HG03442 (cell line): ENCODE measurements around the gene ROBO3.

Experiments used
- ATAC-seq: cut with Tn5 transposase; IDR thresholded peaks from one replicate; pipeline ENCODE4 v1.9.1; 2021; ENCODE audit warnings: mild to moderate bottlenecking, moderate library complexity; ENCODE audit not compliant: unreplicated experiment

ROBO3 gene

DNA sequence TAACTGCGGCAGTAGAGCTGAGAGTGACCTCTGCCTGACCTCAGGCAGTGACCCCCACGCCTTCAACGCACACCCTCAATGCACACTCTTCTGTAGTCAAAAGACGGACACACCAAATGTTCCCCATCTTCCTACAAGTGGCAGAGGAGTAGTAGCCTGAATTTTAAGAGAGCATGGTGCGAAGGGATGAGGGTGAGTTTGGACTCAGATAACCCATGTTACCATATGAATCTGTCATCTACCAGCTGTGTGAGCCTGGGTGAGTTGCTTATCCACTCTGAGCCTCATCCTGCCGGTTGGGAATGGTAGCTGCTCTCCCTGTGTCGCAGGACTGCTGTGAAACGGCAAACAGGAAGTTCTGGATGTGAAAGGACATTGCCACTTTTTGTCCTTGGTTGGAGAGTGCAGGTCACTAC, 20.6 kb upstream of the ROBO3 start:
- ATAC-seq: no peak

DNA sequence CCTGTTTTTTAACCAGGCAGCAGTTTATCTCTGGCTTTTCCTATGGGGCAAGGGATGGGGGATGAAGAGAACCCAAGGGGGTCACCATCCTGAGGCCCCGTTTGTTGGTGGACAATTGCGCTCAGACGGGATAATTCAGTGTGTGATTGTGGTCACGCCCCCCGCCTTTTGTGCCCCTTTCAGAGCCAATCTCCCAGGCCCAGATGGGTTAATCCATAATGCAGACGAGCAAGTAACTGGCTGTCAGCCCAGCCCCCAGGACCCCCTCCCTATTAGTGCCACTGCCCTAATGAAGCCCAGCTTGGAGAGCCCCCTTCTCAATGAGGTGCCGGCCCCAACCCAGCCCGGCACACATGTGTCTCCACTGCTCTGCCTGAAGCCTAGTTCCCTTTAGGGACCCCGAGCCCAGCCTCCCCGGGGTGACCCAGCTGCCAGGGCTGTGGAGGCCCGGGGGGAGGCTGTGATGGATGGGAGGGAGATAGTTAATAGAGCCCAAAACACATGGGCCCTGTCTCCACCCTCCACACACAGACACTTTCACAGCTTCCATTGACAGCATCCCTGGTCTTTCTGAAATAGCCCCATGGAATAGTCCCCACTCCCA, 19.1 kb upstream of the ROBO3 start:
- no peak for ATAC-seq

DNA sequence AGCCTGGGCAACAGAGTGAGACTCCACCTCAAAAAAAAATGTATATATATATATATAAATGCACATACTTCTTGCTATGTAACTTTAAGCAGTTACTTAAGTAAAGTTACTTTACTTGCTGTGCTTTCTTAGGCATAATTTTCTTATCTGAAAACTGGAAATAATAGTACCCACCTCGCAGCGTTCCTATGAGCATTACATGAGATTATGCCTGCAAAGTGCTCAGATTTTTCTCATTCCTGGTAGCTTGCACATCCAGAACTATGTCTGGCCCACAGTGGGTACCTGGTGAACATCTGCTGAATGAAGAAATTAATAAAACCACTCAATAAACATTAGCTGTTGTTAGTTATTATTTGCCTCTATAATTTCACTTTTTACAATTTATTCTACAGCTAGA, 6.1 kb upstream of the ROBO3 start:
- no peak for ATAC-seq

DNA sequence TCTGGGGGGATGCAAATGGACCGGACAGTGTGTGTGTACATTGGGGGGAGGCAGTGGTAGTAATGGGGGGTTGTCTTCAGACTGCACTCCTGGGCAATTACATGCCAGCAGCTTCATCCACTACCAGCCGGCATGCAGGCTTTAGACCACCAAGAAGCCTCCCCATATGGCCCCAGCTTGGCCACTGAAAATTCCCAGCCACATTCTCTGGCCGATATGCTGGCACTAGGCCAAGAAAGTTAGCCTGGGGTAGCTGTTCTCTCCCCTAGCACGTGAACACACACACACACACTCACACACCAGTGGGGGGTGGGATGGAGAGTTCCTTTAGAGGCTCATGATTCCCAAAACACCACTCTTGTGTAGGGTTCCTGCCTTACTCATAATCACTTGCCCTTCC, 3.6 kb upstream of the ROBO3 start:
- no peak for ATAC-seq

DNA sequence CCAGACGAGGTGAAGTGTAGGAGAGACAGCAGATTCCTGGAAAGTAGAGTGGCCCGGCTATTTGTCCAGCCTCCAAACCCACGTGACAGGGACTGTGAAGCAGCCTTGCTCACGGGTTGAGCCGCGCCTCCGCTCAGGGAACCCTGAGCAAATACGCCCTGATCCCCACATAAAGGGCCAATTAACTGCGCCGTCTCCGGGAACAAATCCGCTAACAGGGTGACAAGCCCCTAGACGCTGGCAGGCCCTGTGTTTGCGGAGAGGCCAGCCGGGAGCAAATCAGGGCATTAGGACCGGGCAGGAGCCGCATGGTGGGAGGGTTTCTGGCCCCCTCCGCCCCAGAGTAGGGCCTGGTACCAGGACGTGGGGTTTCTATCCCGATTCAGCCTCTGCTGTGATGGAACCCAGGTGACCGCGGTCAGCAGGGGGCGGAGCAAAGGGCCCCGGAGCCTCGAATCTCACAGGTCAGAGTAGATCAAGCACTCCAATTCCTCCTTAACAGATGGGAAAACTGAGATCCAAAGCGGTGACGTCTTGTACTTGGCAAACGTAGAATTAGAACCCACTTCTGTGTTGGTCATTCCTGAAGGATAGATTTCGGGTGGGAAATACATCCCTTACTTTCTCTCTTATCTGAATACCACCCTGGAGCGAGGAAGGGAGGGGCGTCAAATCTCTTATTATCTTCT, 2.0 kb upstream of the ROBO3 start:
- no peak for ATAC-seq

DNA sequence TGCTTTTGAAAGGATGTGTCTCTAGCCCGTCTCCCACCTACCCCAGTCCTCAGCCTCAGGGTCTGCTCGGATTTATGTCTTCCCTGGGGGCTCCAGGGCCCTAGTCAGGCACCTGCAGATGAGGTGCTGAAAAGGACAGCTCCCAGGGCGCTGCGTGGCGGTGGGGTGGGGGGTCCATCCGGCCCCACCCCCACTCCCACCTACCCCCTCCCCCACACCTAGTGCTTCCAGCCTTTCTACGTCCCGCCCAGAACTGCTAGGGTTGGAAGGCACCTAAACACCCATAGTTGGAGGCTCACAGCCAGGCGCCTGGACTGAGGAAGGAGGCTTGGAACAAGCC, 1.4 kb upstream of the ROBO3 start:
- no peak for ATAC-seq

DNA sequence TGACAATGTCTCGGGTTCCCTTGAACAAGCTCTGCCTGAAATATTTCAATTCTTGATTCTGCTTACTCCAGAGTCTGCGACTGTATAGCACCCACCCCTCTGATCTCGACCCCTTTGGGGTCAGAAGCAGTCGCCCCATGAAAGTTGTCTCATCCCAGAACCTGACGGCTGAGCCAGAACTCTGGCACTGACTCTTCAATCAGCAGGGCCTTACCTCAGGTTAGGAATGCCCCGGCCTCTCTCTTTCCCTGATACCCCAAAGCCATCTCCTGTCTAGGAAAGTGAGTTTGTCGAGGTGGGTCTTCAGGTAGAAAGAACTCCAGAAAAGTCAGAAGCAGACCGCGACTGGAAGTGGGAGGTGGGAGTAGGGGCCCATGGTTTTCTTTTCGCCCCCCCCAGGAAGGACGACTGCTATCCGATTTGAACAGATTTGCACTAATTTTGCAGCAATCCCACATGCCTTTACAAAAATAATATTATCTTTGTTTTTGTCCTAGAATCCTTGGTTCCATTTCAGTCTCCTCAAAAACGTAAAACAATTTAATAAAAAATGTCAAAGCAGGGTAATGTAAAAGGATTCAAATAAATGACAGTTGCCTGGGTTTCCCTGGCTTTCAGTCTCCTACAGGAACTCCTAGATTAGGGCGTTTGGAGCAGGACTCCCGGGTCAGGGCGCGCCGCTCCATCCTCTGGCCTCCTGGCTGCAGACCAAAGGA, 898 bp upstream of the ROBO3 start:
- no peak for ATAC-seq

DNA sequence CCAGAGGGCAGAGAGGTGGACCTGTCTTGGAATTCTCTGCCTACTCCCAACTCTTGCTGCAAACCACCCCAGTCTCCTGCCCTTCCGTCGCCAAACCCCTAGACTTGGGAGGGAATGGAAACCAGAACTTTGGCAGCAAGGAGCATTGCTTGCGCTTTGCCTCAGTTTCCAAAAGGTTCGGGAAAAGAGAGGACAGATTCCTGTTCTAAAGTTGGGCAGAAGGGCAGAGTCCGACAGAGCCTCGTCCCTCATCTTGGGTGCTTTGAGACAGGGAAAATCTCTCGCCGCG, 396 bp upstream of the ROBO3 start:
- no peak for ATAC-seq

DNA sequence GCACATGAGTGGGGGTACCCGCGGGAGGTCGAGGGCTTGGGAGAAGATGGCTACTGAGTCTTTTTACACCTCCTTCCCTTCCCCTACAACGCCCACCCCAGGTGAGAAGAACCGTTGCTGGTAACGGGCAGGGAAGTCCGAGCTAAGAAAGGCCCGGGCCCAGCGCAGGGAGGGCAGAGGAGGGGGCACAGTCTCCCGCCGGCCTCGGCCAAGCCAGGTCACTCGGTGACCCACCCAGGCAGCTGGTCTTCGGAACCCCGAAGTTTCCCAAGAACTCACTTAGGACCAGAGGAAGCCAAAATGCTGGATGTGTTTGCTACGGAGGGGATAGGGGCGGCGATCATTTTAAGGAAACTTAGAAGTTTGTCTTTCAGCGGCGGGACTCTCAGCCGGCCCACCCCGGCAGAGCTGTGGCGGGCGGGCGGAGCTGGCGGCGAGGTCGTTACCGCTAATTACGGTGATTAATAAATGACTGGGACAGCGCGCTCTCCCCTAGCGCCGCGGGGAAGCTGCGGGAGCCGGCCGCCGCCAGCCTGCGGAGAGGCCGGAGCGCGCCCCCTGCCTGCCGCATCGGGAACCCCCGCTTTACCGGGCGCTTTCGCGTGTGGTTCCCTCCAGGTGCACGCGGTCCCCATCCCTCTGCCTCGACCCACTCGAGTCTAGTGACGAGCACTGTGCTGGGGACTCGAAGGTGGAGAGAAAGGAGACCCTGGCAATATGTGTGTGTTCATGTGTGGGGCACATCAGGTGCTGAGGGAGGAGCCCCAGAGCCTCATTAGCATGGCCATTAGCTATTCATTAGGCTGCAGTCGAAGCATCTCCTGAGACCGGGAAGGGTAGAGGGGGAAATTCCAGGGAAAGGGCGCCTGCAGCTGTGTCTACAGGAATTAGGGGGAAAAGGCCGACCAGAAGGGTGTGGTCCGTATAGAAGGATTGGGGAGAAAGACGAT, 945 bp downstream of the ROBO3 start:
- ATAC-seq: no peak

DNA sequence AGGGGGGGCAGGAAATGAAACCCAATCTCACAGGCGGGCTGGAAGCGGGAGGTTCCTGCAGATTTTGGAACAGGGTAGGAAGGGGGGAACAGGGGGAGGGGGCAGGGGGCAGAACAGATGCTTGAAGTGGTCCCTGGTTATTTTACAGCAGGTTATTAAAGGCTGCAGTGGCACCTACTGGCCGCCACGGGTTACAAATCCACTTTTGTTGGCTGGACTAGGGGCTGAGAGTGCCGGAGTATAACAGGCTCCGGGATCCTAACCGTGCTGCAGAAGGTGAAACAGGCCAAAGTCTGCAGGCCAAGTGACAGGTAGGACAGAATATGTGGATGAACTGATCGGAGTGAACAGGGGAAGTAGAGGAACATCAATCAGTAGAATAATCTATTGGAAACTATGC, 2.5 kb downstream of the ROBO3 start:
- no peak for ATAC-seq

DNA sequence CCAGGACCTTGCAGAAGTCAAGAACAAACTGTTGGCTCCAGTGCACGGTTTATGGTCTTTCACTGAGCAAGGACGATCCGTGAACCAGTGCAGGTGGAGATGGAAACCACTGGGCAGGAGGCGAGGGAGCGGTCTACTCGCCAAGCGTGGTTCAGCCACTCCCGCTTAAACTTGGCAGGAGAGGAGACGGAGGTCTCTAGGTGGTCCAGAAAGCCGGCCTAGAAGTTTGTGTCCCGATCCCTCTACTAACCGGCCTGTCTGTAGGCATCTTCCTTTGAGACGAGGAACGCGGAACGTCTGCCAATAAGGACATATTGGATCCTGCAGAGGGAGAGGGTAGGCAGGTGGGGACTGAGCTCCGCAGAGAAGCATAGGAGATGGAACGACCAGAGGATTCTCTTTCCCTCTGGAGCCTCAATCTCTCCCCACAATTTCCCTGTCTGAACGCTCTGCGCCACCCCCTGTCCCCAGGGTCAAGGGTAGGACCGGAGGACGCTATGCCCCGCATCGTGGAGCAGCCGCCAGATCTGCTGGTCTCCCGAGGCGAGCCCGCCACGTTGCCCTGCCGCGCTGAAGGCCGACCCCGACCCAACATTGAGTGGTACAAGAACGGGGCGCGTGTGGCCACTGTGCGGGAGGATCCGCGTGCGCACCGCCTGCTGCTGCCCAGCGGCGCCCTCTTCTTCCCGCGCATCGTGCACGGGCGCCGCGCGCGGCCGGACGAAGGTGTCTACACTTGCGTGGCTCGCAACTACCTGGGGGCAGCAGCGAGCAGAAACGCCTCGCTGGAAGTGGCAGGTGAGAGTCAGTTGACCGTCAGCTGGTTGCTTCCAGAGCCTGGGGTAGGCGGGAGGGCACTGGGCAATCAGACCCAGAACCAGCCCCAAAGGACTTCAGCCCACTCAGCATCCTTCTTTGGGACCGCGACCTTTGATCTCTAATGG, 3.4 kb downstream of the ROBO3 start:
- no peak for ATAC-seq

DNA sequence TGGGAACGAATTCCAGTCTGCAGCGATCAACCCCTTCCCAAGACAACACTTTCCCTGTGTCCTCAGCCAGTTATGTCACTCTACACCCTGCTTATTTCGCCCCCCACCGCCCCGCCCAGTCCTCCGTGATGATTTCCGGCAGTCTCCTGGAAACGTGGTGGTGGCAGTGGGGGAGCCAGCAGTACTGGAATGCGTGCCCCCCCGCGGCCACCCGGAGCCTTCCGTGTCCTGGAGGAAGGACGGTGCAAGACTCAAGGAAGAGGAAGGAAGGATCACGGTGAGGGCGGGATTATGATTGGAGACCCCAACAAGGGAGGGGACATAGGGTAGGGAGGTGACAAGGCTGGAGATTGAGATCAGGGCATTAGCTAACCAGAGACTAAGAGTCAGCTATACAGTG, 4.1 kb downstream of the ROBO3 start:
- ATAC-seq: no peak

DNA sequence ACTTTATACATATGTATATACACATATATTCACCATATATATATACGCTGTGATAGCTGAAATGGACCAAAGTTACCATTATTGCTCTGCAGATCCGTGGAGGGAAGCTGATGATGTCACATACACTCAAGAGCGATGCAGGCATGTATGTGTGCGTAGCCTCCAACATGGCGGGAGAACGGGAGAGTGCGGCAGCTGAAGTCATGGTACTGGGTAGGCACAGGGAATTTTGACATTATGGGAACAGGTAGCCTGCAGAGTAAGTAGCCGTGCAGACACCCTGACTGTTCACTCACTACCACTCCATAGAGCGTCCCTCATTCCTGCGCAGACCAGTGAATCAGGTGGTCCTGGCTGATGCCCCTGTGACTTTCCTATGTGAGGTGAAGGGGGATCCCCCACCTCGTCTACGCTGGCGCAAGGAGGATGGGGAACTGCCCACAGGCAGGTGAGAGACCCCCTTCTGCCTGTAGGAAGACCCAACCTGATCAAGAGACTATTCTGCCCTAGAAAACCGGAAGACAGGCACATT, 4.7 kb downstream of the ROBO3 start:
- ATAC-seq: no peak

DNA sequence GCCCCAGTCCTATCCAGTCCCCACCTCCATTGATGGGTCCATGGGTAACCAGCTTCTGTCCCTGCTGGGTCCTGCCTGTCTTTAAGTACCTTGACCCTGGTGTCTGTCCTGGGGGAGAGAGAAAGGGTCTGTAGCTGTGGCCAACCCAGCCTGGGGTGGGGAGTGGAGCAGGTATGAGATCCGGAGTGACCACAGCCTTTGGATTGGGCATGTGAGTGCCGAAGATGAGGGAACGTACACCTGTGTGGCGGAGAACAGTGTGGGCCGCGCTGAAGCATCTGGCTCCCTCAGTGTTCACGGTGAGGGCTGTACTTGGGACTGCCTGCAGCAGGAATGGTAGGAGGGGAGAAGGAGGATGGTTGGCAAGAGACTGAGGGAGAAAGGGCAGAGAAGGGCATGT, 5.2 kb downstream of the ROBO3 start:
- no peak for ATAC-seq

DNA sequence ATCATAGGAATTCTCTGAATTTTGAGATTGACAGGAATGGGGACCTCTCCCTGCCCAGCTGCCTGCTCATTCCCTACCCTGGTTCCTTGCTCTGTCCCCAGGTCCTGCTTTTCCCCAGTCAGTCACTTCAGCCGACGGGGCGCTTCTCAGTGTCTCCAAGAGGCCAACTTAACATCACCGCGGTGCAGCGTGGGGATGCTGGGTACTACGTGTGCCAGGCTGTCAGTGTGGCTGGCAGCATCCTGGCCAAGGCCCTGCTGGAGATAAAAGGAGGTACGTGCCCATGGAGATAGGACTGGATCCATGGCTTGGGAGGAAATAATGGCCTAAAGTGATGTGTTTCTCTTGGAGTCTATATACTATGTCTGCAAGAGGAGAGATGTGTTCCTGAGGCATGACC, 7.0 kb downstream of the ROBO3 start:
- ATAC-seq: no peak

DNA sequence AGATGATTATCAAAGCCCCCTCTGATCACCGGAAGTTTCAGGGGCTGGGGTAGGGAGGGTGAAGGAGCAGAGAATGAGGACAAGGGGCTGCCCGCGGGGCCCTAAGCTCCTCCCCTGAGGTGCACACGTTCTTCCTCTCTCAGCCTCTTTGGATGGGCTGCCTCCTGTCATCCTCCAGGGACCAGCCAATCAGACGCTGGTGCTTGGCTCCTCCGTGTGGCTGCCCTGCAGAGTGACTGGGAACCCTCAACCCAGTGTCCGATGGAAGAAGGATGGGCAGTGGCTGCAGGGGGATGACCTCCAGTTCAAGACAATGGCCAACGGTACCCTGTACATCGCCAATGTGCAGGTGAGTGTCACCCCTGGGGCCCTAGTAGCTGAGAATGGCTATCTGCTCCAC, 7.5 kb downstream of the ROBO3 start:
- no peak for ATAC-seq

DNA sequence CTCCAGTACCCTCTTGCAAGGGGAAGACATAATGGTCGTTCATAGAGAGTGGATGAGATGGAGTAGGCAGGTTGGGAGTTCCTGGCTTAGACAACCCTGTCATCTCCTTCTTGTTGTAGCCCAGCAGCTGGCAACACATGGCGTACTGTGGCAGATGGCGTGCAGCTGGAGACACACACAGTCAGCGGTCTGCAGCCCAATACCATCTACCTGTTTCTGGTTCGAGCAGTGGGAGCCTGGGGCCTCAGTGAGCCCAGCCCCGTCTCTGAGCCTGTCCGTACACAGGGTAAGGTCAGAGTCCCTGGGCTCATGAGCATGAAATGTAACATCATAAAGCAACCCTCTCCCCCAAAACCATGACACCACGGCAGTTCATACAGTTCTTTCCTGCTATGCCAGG, 8.7 kb downstream of the ROBO3 start:
- ATAC-seq: no peak

DNA sequence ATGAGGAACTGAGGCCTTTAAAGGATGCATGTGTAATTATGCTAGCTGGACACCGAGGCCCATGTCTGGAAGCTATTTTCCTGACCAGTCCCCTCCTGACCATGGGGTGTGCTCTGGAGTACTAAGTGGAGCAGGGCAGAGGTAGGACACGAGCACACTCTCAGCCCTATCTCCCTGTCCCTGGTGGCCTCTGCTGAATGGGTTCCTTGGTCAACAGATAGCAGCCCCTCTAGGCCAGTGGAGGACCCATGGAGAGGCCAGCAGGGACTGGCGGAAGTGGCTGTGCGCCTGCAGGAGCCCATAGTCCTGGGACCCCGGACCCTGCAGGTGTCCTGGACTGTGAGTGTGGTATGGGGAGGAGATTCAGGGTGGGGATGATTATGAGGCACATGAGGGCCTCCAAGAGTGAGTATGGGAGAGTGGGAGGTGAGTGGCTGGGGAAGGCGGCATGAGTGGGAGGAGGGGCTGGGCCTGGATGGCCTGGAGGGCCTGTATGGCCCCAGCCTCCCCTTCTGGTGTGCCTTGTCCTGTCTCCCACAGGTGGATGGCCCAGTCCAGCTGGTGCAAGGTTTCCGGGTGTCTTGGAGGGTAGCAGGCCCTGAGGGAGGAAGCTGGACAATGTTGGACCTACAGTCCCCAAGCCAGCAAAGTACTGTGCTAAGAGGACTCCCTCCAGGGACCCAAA, 9.5 kb downstream of the ROBO3 start:
- ATAC-seq: no peak

DNA sequence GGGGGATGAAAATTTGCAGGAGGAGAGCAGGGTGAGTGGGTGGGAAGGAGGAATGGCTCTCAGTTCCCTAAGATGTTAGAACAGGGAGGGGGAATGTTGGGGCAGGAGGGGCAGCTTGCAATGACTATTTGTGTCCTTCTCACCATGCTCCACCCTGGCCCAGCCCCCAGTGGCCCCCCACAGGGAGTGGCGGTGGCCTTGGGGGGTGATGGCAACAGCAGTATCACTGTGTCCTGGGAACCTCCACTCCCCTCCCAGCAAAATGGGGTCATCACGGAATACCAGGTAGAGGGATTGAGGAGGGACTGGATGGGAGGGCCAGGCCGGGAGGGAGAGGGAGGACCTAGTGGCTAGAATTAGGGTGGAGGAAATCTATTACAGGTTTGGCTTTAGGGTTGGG, 10.2 kb downstream of the ROBO3 start:
- ATAC-seq: no peak
